Rectal smooth muscle tissue (tissue), 1 donor: ENCODE data around the gene PWWP2B.

Source experiments
- H3K27ac ChIP-seq: one replicate; pipeline ENCODE4 v1.7.0; 2013; ENCODE audit warnings: low read depth, low read length, inconsistent platforms
- H3K27me3 ChIP-seq: one replicate; pipeline ENCODE4 v1.7.0; 2013; ENCODE audit warnings: low read length; ENCODE audit not compliant: control insufficient read depth, insufficient read depth
- H3K36me3 ChIP-seq: one replicate; pipeline ENCODE4 v1.7.0; 2013; ENCODE audit warnings: low read length; ENCODE audit not compliant: control insufficient read depth, insufficient read depth
- H3K4me1 ChIP-seq: one replicate; pipeline ENCODE4 v1.7.0; 2013; ENCODE audit warnings: low read length; ENCODE audit not compliant: control insufficient read depth, insufficient read depth
- H3K4me3 ChIP-seq: one replicate; pipeline ENCODE4 v1.7.0; 2013; ENCODE audit warnings: low read length
- H3K9ac ChIP-seq: one replicate; pipeline ENCODE4 v1.7.0; 2013; ENCODE audit warnings: low read length

PWWP2B gene

DNA sequence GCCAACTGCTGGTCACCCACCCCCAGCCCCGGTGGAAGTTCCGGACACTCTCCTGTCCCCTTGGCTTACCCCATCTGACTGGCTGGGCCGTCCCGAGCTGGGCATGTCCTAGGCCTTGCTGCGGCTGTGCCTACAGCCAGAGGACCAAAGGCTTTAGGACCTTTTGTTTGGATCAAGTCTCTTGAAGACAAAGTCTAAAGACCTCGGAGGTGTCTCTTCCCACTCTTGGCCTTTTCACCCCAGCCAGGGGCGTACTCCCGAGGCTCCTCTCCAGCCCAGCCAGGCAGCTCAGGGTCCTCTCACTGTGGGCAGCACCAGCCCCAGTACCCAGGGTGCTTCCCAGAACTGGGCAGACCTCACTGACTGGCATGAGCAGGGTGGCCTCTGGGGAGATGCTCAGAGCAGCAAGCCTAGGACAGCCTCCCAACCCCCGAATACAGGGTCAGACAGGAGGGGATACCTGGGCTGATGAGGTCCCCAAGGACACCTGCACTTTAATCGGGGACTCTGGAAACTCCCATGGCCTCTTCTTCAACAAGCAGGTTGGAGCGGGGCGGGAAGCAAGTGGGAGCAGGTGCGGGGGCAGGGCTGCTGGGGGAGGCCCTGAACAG, 2.7 kb upstream of the PWWP2B start:
- Histone ChIP-seq H3K27me3 (no peaks in the 10 kb centered on the region), H3K4me3 (no peak overlapping the region), H3K4me1 (peaks cover 5% of the 10 kb centered on the region), H3K9ac (no peak overlapping the region), H3K36me3 (no peaks in the 10 kb centered on the region), H3K27ac (no peak overlapping the region)

DNA sequence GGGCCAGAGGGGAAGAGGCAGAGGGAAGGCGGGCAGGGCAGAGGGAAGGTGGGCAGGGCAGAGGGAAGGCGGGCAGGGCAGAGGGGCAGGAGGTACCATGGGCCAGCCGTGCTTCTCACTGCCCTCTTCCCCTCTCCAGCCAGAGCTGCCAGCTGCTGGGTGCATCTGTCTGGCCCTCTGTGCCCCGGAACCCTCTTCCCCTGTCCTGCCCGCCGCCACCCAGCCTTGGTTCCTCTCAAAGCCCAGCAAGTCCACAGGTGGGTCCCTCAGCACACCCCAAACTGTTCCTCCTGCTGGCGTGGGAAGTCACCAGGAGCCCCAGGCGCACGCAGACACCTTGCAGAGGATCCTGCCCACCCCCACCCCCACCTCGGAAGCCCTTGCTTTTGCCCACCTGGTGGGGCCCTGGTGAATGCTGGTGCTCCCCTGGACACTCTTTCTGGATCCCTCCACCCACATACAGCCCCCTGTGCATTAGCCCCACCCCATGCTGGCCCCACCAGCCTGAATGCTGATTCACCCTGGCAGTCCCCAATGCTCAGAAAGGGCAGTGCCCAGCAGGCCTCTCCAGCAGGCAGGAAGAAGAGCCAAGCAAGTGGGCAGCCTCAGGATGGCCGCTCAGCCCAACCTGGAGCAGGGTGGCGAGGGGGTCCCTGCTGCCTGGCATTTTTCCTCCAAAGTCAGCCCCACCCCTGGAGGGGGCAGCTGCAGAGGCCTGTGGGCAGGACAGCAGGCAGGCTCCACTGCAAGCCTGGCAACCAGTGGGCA, 1.9 kb upstream of the PWWP2B start:
- no peaks in the 10 kb centered on the region for H3K36me3 ChIP-seq
- peaks cover 9% of the 10 kb centered on the region for H3K4me1 ChIP-seq
- no peaks in the 10 kb centered on the region for H3K27me3 ChIP-seq
- H3K27ac ChIP-seq = peak overlapping the region; percentile 82
- H3K9ac ChIP-seq = no peak overlapping the region
- peak overlapping the region; percentile 29 for H3K4me3 ChIP-seq

- peak overlapping the region; percentile 27 for H3K9ac ChIP-seq
- no peaks in the 10 kb centered on the region for H3K27me3 ChIP-seq
- peak overlapping the region; percentile 29 for H3K4me3 ChIP-seq
- H3K36me3 ChIP-seq = no peaks in the 10 kb centered on the region
- H3K4me1 ChIP-seq = peaks cover 13% of the 10 kb centered on the region
- peak overlapping the region; percentile 82 for H3K27ac ChIP-seq
These were observed 1.1 kb upstream of the PWWP2B start for GRCh38 chr10:132395704-132396493.

DNA sequence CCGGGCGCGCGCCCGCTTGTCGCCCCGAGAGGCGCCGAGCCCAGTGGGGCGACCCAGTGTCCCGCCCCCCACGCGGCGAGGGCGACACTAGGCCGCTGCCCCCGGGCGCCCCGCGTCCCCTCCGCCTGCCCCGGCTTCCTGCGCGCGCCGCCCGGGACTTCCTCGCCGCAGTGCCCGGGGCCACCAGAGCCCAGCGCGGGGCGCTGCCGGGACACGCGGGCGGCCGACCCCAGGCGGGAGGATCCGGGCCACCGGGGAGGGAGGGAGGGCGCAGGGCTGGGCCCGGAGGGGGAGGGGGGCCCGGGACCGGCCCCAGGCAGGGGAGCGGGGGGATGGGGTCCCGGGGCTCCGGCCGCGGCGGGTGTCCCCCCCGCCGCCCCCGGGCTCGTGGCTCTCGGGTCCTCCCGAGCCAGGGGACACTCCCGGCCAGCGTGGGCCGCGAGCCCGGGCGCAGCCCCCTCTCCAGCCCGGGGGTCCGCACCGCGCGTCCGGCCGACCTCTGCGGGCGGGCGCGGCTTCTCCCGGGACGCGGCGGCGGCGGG, 435 bp upstream of the PWWP2B start:
- Histone ChIP-seq H3K9ac (peak overlapping the region; percentile 17), H3K4me3 (peak overlapping the region; percentile 51), H3K4me1 (peaks cover 13% of the 10 kb centered on the region), H3K36me3 (no peaks in the 10 kb centered on the region), H3K27me3 (no peaks in the 10 kb centered on the region), H3K27ac (peak overlapping the region; percentile 82)

DNA sequence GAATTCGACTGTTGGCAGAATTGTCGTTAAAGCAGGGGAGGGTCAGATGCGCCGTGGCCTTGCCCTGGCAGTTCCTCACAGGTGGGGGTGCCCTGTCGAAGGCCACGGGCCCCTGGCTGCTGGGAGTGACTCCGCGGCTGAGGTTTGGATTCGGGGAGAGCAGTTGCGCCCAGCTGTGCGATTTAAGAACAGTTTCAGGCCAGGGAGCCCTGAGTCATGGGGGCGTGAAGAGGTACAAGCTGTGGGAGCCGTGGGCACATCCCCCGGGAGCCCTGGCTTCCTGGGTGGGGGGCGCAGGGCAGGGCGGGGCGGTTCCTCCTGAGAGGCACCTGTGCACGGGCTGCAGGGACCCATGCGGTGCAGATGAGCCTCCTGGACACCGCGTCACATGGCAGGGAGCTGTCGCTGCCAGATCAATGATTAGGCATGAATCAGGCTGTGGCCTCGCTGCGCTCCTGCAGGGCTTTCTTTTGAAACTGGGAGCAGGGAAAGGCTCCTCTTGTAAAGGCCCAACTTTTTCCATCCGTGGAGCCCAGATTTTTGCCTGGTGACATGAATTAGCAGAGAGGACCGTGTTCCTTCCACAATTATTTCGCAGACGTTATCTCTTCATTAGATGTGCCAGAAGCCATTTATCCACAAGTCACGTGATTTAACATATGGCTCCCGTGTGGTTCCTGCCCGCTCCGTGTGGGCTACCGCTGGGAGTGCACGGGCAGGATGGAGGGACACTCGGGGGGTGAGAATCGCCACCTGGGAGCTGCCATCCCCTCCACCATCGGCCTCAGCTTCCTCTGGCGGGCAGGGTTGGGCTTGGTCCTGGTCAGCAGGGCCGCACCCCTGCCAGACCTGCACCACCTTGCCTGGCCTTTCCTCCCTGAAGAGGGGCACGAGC, 918 bp downstream of the PWWP2B start:
- H3K9ac ChIP-seq = peak overlapping the region; percentile 81
- H3K27ac ChIP-seq = peak overlapping the region; percentile 76
- peak overlapping the region; percentile 82 for H3K4me3 ChIP-seq
- H3K27me3 ChIP-seq = no peaks in the 10 kb centered on the region
- peaks cover 13% of the 10 kb centered on the region for H3K4me1 ChIP-seq
- H3K36me3 ChIP-seq = no peaks in the 10 kb centered on the region

GRCh38 chr10:132398566-132398991, 1.6 kb downstream of the PWWP2B start:
- H3K27ac ChIP-seq = no peak overlapping the region
- H3K9ac ChIP-seq = no peak overlapping the region
- peaks cover 13% of the 10 kb centered on the region for H3K4me1 ChIP-seq
- H3K27me3 ChIP-seq = no peaks in the 10 kb centered on the region
- H3K4me3 ChIP-seq = peak overlapping the region; percentile 82
- no peaks in the 10 kb centered on the region for H3K36me3 ChIP-seq

DNA sequence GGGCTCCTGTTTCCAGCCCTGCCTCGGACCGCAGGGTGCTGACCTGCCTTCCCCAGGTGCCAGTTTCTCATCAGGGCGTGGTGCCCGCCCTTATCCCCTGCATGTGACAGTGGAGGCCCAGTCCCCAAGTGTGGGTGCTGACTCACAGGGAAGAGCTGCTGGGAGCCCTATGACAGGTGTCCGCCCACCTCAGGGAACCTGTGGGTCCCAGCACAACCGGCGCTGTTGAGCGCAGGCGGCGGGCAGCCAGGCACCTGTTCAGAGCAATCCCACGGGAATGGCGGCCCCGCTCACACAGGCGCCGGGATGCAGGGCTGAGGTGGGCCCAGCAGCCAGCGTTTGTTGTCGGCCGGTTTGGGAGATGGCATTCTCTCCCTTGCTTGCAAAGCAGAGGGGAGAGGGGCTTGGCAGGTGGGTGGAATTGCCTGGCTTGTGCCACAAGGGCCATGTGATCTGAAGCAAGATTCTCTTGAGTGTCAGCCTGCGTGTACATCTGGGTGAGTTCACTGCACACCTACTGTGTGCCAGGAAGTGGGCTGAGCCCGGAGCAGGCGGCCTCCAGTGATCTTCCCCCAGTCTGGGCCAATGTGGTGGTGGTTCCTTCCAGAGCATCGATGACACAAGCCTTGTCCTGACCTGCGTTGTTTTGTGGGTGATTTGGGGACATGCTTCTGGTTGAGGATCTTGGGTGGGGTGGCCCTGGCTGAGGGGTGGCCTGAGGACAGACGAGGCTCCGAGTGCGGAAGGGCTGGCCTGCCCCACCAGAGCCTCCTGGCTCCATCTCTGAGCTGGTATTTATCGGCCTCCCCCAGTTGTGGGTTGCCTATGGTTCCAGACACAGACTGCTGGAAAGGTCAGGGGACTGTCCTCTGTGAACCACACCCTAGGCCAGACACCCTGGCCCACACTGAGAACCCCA, 2.4 kb downstream of the PWWP2B start:
- Histone ChIP-seq H3K27me3 (no peaks in the 10 kb centered on the region), H3K36me3 (no peaks in the 10 kb centered on the region), H3K4me1 (peaks cover 13% of the 10 kb centered on the region), H3K27ac (no peak overlapping the region), H3K9ac (no peak overlapping the region), H3K4me3 (peak overlapping the region; percentile 32)

- Histone ChIP-seq H3K27me3 (no peaks in the 10 kb centered on the region), H3K9ac (peak overlapping the region; percentile 30), H3K36me3 (no peaks in the 10 kb centered on the region), H3K4me3 (no peak overlapping the region), H3K4me1 (peaks cover 13% of the 10 kb centered on the region), H3K27ac (no peak overlapping the region)
These were observed 3.1 kb downstream of the PWWP2B start for GRCh38 chr10:132400041-132400546.

DNA sequence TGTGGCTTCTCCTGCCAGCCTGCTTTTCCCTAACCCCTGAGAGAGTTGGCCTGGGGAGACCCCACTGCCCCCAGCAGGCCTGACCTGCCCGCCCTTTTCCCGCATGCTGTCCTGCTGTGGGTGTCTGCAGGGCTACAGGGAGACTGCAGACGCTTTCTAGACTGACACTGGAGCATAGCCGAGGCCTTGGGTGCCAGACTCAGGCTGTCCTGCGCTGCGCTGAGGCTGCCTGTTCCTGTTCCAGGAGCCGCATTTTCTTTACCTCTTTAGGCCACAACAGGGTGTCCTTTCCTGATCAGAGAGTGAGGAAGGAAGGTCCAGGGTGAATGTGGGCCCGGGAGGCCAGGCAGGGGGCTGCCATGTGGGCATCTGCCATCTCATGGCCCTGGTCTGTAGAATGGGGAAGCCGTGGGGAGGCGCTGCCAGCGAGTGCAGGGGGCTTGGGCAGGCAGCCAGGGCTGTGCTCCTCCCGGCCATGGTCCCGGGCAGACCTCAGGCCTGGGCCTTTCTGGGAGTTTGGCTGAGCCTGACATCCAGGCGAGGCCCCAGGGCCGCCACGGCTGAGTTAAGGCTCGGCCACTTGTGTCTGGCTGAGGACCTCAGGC, 3.6 kb downstream of the PWWP2B start:
- H3K36me3 ChIP-seq = peaks cover 2% of the 10 kb centered on the region
- H3K4me1 ChIP-seq = peaks cover 13% of the 10 kb centered on the region
- H3K4me3 ChIP-seq = no peak overlapping the region
- H3K27me3 ChIP-seq = no peaks in the 10 kb centered on the region
- peak overlapping the region; percentile 49 for H3K9ac ChIP-seq
- no peak overlapping the region for H3K27ac ChIP-seq

DNA sequence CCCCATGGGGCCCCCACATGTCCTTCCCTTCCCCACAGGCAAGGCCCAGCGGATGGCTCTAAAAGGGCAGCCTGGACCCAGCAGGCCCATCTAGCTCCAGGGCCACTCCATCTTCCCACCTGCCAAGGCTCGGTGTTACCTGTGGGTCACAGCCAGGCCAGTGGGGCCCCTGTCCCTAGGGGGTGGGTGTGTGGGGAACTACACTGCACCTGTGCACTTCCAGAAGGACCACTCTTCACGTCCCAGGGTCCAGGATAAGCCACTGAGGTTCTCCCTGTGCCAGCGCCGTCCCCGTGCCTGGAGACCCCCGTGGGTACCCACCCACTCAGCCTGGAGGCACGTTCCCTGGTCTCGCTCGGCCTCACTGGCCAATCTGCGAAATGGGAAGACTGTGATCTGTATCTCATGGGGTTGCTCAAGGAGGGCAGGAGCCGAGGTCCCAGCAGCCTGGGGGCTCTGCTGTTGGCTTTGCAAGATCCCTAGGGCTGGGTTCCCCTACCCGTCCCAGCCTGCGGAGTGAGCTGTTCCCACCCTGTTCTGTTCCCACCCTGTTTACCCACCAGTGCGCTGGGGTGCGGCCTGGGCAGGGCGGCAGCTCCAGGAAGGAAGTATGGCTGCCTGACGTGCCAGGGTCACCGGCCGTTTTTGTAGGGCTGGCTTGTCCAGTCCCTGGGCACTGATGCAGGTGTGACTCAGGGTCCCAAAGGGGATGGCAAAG, 4.6 kb downstream of the PWWP2B start:
- H3K27ac ChIP-seq = no peak overlapping the region
- peaks cover 9% of the 10 kb centered on the region for H3K36me3 ChIP-seq
- H3K4me3 ChIP-seq = no peak overlapping the region
- H3K27me3 ChIP-seq = no peaks in the 10 kb centered on the region
- peaks cover 13% of the 10 kb centered on the region for H3K4me1 ChIP-seq
- no peak overlapping the region for H3K9ac ChIP-seq
